Measurements from ENCODE around the gene YTHDF2. TPM values are rescaled to one million over a fixed set of nuclear protein-coding genes. Genes with fewer than 3 reads are reported as not detected.

Gene YTHDF2
- total and polyA plus RNA-seq, 2 of the 13 experiments (the other 11 are each of a cell fraction or from before 2014, with no cell fraction given) = 48.4 to 59.6 TPM

- TF ChIP-seq AHDC1 (CRISPR knock-in tag; IDR thresholded peaks at IDR 0.05; ENCODE audit: borderline replicate concordance) = no peak
- TF ChIP-seq ZNF589 (CRISPR knock-in tag; conservative IDR thresholded peaks at IDR 0.05) = no peak
- no peak for TF ChIP-seq ZNF605 (CRISPR knock-in tag; IDR thresholded peaks at IDR 0.05)
- TF ChIP-seq MAF1 (CRISPR knock-in tag; IDR thresholded peaks at IDR 0.05; ENCODE audit: borderline replicate concordance) = no peak
- no peak for TF ChIP-seq REXO4 (CRISPR knock-in tag; IDR thresholded peaks at IDR 0.05; ENCODE audit: borderline replicate concordance)
- TF ChIP-seq PATZ1 (CRISPR knock-in tag; IDR thresholded peaks at IDR 0.05) = no peak
- no peak for TF ChIP-seq ZNF83 (CRISPR knock-in tag; IDR thresholded peaks at IDR 0.05; ENCODE audit: borderline replicate concordance)
- TF ChIP-seq HNRNPK (IDR thresholded peaks at IDR 0.05; ENCODE audit: low read depth, low read length, poor library complexity, severe bottlenecking) = peak; percentile 79
- TF ChIP-seq HOXA3 (CRISPR knock-in tag; IDR thresholded peaks at IDR 0.05) = no peak
- no peak for TF ChIP-seq RFXANK (CRISPR knock-in tag; IDR thresholded peaks at IDR 0.05)
- peak; percentile 95 for TF ChIP-seq PCBP2 (optimal IDR thresholded peaks at IDR 0.05; ENCODE audit: low read depth, low read length, poor library complexity, severe bottlenecking)
- no peak for TF ChIP-seq HMGA1 (CRISPR knock-in tag; conservative IDR thresholded peaks at IDR 0.05)
- TF ChIP-seq ZZZ3 (CRISPR knock-in tag; IDR thresholded peaks at IDR 0.05; ENCODE audit: borderline replicate concordance) = no peak
- no peak for TF ChIP-seq SP140L (CRISPR knock-in tag; IDR thresholded peaks at IDR 0.05; ENCODE audit: borderline replicate concordance)
Measured at GRCh38 chr1:28770601-28771165, 33.9 kb downstream of the YTHDF2 start (continued).

Data from HepG2 (cell line).